Activated T-cell treated with anti-CD3 and anti-CD28 coated beads for 48 hours (primary cell): Measurements from ENCODE around the gene SPOCK1.

Source experiments
- DNase-seq: peaks from one replicate; pipeline ENCODE4 v3.0.0-alpha.2; 2020; ENCODE audit warnings: low read depth

The SPOCK1 gene

GRCh38 chr5:137359941-137360340 lies 139.2 kb downstream of the SPOCK1 start:
- no peak for DNase-seq

DNA sequence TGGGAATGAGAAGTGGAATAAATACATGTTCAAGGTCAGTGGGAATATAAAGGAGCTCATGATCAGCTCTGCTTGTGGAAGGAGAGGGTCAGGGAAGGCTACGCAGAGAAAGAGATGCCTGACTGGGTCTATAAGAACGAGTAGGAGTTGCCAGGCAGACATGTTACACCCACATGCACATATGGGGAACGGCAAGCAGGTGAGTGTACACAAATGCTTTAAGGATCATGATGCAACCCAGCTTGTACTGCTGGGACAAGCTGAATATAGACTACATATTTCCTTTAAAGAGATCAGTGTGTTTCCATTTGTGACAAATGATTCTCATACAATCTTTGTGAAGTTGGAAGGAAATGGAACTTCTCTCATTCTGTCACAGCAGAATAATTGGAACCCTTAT lies 141.7 kb downstream of the SPOCK1 start:
- DNase-seq: no peak

DNA sequence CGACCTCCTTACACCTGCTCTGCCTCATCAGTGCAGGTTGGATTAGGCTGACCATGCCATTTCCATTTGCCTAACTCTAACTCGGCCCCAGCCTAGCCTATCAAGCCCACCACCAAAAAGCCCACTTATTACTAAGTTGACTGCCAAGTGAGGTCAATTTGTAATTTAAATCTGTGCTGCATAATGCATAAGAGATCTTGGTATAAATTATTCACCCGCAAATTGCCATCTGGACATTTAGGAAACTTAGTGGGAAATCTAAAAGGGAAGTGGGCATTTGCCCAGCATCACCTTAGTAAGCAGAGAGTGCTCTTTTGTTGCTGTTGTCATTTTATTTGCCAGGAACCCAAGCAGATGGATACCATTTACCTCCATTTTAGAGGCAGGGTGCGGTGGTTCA lies 143.0 kb downstream of the SPOCK1 start:
- no peak for DNase-seq

DNA sequence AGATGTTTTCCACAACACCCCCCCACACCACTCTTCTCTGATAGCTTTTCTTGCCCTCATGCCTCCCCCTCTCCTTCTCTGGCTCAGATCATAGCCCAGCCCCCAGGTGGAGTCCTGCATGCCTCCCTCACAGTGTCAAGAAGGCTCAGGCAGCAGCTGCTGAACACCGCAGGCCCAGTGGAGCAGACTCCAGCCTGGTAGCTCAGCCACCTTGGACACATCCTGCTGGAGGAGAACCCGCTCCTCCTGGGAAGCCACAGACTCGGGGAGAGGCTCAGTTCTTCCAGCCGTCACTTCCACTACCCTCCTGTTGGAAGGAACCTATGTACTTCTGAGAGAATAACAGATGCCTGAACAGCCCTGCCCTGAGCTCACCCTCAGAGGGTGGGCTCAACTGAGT lies 143.4 kb downstream of the SPOCK1 start:
- no peak for DNase-seq

- DNase-seq: no peak
Measured at GRCh38 chr5:137352095-137352494, 147.0 kb downstream of the SPOCK1 start.

DNA sequence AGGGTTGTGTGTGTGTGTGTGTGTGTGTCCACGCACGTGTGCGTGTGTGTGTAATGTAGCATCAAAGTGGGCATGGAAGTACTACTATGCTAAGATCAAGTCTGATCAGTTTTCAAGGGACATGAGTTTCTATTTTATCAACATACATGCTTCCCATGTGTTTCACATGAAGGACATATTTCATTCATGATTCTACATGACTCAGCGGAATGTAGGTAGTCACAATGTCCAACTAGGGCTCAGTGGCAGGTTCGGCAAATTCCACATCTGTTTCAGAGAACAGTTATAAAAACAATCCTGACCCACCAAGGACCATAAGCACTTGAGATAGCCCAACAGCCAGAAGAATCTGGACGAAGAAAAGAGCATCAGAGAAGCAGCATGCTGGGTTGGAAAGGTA lies 148.3 kb downstream of the SPOCK1 start:
- DNase-seq: no peak

DNA sequence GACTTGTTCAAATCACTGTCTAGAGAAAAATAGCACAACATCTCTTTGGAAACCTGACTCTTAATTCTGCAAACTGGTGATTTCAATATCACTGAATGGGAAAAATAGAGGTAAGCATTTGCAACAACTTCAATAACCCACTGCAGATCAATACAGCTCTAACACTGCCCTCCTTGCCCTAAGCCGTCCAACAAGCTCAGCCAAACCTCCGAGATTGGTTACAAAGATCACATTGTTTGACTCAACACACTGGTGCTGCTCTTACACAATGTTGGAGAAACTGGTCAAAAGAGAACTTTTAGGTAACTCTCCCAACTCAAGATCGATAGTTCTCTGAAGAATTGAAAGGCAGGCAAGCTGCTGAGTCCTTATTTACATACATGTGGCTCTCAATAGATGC lies 150.4 kb downstream of the SPOCK1 start:
- DNase-seq: no peak

GRCh38 chr5:137347865-137348264 lies 151.3 kb downstream of the SPOCK1 start:
- no peak for DNase-seq

GRCh38 chr5:137346281-137346680 lies 152.8 kb downstream of the SPOCK1 start:
- no peak for DNase-seq

DNA sequence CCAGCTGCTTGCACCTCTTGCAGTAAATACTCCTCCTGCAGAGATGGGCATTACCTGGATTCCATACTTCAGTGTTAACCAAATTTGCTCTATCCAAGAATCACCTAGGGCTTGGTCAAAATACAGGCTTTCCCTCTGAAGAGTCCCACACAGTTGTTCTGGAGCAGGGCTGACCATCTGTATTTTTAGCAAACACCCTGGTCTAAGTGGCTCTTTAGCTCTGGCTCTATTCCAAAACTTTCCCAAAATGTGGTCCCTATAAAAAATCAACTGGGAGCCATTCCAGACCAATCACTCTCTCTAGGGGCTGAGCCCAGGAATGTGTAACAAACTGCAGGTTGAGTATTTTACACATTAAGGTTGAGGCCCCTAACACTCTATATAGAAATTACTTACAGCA lies 153.7 kb downstream of the SPOCK1 start:
- no peak for DNase-seq

- no peak for DNase-seq
Measured at GRCh38 chr5:137344723-137345322, 154.3 kb downstream of the SPOCK1 start.

- no peak for DNase-seq
Measured at GRCh38 chr5:137344021-137344420, 155.1 kb downstream of the SPOCK1 start.

- DNase-seq: no peak
Measured at GRCh38 chr5:137342764-137343163, 156.4 kb downstream of the SPOCK1 start.

- DNase-seq: no peak
Measured at GRCh38 chr5:137341831-137342230, 157.3 kb downstream of the SPOCK1 start.

GRCh38 chr5:137340881-137341280 lies 158.2 kb downstream of the SPOCK1 start:
- no peak for DNase-seq

DNA sequence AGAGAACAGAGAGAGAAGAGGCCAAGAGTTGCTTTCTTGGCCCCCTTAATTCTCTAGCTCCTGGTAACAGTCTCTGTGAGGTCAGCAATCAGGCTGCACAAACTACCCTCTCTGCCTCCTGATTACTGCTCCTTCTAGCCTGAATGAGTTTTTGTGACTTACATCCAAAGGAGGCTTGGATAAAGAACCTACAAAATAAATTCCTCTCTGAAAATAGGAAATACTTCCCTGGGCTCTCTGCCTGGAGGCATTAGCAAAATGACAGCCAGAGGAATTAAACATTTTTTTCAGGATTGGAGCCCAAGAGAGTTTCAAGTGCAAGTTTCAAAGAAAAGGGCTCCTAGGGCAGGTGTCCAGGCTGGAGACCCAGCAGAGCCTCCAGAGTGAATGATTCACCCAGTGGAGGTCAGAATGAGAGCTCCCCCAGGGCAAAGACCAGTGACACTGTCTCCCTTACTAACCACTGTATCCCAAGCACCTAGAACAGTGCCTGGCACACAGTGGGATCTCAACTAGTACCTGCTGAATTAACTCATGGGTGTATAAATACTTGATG lies 162.5 kb downstream of the SPOCK1 start:
- DNase-seq: no peak

GRCh38 chr5:137336161-137336560 lies 163.0 kb downstream of the SPOCK1 start:
- DNase-seq: no peak

DNA sequence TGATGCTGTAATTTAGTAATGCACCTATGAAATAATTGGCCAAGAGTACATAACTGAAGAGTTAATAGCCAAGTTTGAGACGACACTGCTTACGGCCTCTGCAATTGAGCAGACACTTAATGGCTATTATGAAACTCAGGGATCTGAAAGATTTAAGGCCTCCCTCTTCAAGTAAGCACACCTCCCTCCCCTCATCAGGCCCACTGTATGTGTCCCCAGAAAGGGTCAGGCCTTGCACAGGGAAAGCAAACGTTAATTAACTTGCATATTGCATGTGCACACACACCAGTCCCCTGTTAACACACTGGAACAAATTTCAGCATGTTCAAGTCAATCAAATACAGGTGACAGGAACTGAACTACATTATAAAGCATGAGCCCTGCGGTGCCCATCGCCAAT lies 163.6 kb downstream of the SPOCK1 start:
- DNase-seq: no peak

GRCh38 chr5:137333928-137334327 lies 165.2 kb downstream of the SPOCK1 start:
- DNase-seq: no peak

- DNase-seq: no peak
Measured at GRCh38 chr5:137333475-137333874, 165.7 kb downstream of the SPOCK1 start.

DNA sequence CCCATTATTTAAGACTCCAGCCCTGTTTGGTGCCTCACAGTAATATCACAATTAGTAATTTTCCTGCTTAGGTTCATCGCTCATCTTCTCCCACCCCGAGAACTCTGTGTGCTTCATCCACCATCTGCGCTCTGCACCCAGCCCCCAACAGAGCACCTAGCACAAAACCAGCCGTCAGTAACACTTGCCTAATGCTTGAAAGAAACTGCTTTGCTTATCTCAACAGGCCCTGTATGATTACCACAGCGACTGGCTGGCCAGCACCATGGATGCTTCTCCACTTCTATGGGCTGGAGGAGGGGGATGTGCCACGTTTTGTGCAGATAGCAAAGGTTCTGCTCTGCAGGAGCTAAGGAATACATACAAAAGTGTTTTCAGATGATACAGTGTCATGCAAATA lies 166.8 kb downstream of the SPOCK1 start:
- DNase-seq: no peak

DNA sequence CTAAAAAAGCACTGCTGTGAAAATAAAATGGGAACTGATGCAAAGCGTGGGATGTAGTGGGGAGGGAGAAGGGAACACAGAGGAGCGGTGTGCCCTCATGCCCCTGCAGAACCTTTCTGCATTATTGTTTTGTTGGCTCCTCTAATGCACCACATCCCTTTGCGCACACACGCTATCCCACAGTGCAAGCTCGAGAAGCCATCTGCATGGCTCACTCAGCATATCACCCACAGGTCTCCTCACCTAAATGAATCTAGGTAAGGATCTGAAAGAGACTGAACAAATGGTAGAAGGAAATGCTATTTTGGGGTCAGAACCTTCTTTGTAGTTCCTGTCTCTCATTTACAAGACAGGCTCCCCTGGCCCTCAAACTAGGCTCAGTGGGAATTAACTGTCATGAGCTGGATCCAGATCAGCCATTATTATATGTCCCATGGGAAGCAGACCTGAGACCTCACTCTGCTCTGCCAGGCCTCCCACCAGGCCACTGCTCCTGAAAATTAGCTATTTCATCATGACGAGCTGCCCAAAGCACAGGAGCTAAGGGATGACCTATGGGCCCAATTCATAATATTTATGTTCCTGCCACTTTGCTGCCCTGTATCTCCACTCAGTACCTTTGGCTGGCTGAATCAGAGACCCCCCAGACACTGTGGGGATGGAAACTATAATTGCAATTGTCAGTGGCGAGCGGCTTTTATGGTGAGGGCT lies 169.4 kb downstream of the SPOCK1 start:
- no peak for DNase-seq

GRCh38 chr5:137328991-137329390 lies 170.1 kb downstream of the SPOCK1 start:
- no peak for DNase-seq

DNA sequence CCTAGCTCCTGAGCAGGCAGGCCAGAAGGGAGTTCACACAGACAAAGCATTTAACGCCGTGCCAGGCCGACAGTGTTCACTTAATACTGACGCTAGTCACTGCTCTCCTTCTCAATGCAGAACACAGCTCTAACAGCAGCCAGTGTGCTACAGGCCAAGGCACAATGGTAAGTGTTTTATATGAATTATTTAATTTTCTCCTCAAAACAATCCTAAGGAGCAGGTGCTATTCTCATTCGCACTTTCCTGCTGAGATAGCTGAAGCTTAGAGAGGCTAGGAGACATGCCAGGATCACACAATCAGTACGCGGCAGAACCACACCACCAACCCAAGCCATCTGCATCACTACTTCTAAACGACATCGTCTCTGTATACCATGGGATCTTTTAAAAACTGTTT lies 170.7 kb downstream of the SPOCK1 start:
- no peak for DNase-seq
